Transverse colon (tissue), 3 donors: Measurements from ENCODE around the gene ENPP6.

Experiments used
- EP300 ChIP-seq: sonication (generic); formaldehyde crosslinking; IDR thresholded peaks from one replicate; pipeline ENCODE4 v1.6.1; 2017; ENCODE audit warnings: antibody characterized with exemption, low read depth
- POLR2A ChIP-seq: fragments of 450-650 bp; IDR thresholded peaks from one replicate; pipeline ENCODE4 v1.6.1; 2016; ENCODE audit warnings: antibody characterized with exemption, mild to moderate bottlenecking, moderate library complexity
- POLR2AphosphoS5 ChIP-seq, 3 donors: sonication (generic); formaldehyde crosslinking; IDR thresholded peaks; one replicate each; pipeline ENCODE4 v1.6.1; 2016; ENCODE audit warnings: antibody characterized with exemption in 3 of 3

DNA sequence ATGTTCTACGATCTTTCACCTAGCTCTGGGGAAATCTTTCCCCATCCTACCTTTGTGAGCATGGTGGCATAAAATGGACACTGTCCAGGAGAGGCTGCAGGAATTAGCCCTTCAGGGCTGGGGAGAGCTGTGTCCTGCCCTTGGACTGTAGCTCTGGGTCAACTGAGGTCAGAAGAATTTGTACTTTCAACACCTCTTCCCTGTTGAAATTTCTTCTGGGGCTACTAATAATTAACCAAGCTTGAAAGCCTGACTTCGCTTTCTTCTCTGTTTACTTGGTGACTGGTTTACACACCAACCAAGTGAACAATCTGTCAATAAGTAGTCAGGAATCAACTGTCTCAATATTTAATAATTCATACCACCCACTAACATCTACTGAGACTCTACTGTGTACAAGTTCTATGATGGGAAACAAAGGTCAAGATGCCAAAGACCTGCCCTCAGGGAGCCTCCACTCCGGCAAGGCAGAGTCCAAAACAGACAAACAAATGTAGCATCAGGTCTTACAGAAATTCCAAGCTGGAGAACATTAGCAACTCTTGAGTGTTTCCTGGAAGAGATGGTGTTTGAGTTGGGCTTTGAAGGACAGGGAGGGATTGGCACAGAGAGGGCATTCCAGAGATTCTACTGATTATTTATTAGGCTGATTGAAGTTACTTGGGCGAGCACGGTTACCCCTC, 113.1 kb downstream of the ENPP6 start:
- TF ChIP-seq EP300: no peak
- TF ChIP-seq POLR2AphosphoS5 (IDR thresholded peaks at IDR 0.05): no peak
- TF ChIP-seq POLR2A: no peak
